Measurements from ENCODE around the gene NRCAM.
"Not testable (repeated sequence)": the region's sequence is repeated elsewhere in the genome, so short reads cannot be mapped to it uniquely, and the experiment has no call there.

Gene NRCAM

GRCh38 chr7:108455998-108456677, at the start of gene NRCAM:
Gene NRCAM (minus strand): TSS chr7:108456436. CDS start chr7:108240064, 216,372 bp downstream.
- TF ChIP-seq ZFP30 (CRISPR knock-in tag; IDR thresholded peaks at IDR 0.05) (no peak), GLIS3 (CRISPR knock-in tag; IDR thresholded peaks at IDR 0.05) (no peak), TOX (CRISPR knock-in tag; IDR thresholded peaks at IDR 0.05; ENCODE audit: borderline replicate concordance) (no peak), OSR1 (CRISPR knock-in tag; IDR thresholded peaks at IDR 0.05) (no peak)
- peak; percentile 21 for ATAC-seq

- not testable (repeated sequence) for ATAC-seq
These were observed 48.3 kb upstream of the NRCAM start for GRCh38 chr7:108504576-108504975.

- no peak for ATAC-seq
- no peak for TF ChIP-seq ZNF565 (CRISPR knock-in tag; conservative IDR thresholded peaks at IDR 0.05; ENCODE audit: low read depth)
- no peak for TF ChIP-seq CSRNP3 (CRISPR knock-in tag; IDR thresholded peaks at IDR 0.05)
- no peak for TF ChIP-seq ZNF8 (CRISPR knock-in tag; IDR thresholded peaks at IDR 0.05)
- no peak for TF ChIP-seq ARNTL (CRISPR knock-in tag; IDR thresholded peaks at IDR 0.05; ENCODE audit: borderline replicate concordance, low read depth)
- no peak for TF ChIP-seq TOX (CRISPR knock-in tag; IDR thresholded peaks at IDR 0.05; ENCODE audit: borderline replicate concordance)
- no peak for TF ChIP-seq PATZ1 (CRISPR knock-in tag; IDR thresholded peaks at IDR 0.05; ENCODE audit: borderline replicate concordance)
- no peak for TF ChIP-seq RARB (CRISPR knock-in tag; IDR thresholded peaks at IDR 0.05)
- TF ChIP-seq BACH2 (CRISPR knock-in tag; IDR thresholded peaks at IDR 0.05; ENCODE audit: borderline replicate concordance), result no peak
- no peak for TF ChIP-seq POU6F1 (CRISPR knock-in tag; IDR thresholded peaks at IDR 0.05; ENCODE audit: borderline replicate concordance, low read depth)
- TF ChIP-seq ZNF70 (CRISPR knock-in tag; IDR thresholded peaks at IDR 0.05), result no peak
- no peak for TF ChIP-seq TSHZ2 (CRISPR knock-in tag; IDR thresholded peaks at IDR 0.05)
- no peak for TF ChIP-seq CSDC2 (CRISPR knock-in tag; IDR thresholded peaks at IDR 0.05)
- no peak for TF ChIP-seq TCF4 (CRISPR knock-in tag; IDR thresholded peaks at IDR 0.05; ENCODE audit: borderline replicate concordance)
- TF ChIP-seq PPARA (CRISPR knock-in tag; IDR thresholded peaks at IDR 0.05; ENCODE audit: borderline replicate concordance), result no peak
- no peak for TF ChIP-seq ZFP3 (CRISPR knock-in tag; IDR thresholded peaks at IDR 0.05)
- no peak for TF ChIP-seq ZFP30 (CRISPR knock-in tag; IDR thresholded peaks at IDR 0.05)
- no peak for TF ChIP-seq ZC3H10 (CRISPR knock-in tag; IDR thresholded peaks at IDR 0.05)
- TF ChIP-seq GLIS3 (CRISPR knock-in tag; IDR thresholded peaks at IDR 0.05), result no peak
- TF ChIP-seq CREB5 (CRISPR knock-in tag; IDR thresholded peaks at IDR 0.05; ENCODE audit: low read depth), result no peak
- no peak for TF ChIP-seq ESRRG (CRISPR knock-in tag; IDR thresholded peaks at IDR 0.05)
These were observed 47.1 kb upstream of the NRCAM start for GRCh38 chr7:108503112-108504026.
